T47D (cell line): Measurements from ENCODE around the gene MROH7.
A peak's percentile ranks its signal among the peaks of the same experiment; 100 is the strongest.

ENCODE experiments used
- DNase-seq, 2 experiments: peaks; one replicate each; pipeline versions ENCODE4 v3.0.0 to v3.0.0-alpha.2; 2011 to 2012; ENCODE audit warnings: low read depth in 1 of 2, low spot score in 1 of 2
- JUND ChIP-seq: IDR thresholded peaks from 2 replicates; pipeline ENCODE4 v1.6.1; 2012; ENCODE audit warnings: low read depth
- in situ Hi-C: cut with HindIII; loops from 2 replicates; pipeline ENCODE4 v1.10.0; 2016; ENCODE audit warnings: low sequenced_read_pairs, low pct_unique_long_range_greater_than_20kb

Gene MROH7

GRCh38 chr1:54699936-54700525 is 58.4 kb downstream of the MROH7 start:
- in situ Hi-C loops: no loop called here
- no peak for TF ChIP-seq JUND
- DNase-seq: no peak

DNA sequence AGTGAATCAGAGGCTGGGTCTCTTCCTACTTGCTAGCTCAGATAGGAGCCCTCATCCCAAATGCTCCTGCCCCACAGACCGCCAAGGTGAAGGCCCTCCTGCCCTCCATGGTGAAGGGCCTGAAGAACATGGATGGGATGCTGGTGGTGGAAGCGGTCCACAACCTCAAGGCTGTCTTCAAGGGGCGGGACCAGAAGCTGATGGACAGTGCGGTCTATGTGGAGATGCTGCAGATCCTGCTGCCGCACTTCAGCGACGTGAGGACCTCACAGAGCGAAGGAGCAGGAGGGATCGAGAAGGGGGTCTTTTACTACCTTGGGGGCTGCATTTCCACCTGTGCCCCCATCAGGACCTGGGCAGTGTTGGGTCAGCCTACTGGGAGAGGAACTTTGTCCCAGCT is 59.5 kb downstream of the MROH7 start:
- in situ Hi-C loops: no loop called here
- DNase-seq: no peak

DNA sequence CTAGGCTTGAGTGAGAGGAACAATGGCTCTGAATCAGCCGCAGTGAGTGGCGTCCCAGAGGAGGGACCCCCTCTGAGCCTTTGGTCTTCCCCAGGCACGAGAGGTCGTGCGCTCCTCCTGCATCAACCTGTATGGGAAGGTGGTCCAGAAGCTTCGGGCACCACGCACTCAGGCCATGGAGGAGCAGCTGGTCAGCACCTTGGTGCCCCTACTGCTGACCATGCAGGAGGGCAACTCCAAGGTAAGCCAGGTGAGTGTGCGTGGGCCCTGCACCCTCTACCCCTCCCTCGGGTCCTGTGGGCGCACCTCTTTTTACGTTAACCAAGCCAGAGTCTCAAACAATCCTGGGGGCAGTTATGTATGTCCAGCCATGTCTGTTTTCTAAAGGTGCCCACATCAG is 60.4 kb downstream of the MROH7 start:
- in situ Hi-C loops: no loop called here
- no peak for TF ChIP-seq JUND
- no peak for DNase-seq

More for the DNA sequence above, 59.5 kb downstream of the MROH7 start:
- no peak for TF ChIP-seq JUND

DNA sequence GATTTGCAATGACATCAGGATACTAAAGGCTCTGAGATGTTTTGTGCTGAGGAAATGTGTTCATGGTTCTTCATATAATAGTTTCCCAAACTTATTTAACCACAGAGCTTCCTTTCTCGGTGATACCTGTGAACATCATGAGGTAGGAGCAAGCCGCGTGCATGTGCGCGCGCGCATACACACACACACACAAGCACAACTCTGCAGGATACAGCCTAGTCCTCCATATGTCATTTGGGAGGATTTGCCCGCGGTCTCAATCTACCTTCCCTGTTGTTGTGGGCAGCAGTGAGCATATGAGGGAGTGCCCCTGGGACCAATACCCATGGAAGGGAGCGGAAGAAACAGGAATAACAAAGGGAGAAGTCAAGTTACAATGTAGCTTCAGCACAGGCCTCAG is 61.9 kb downstream of the MROH7 start:
- no peak for TF ChIP-seq JUND
- DNase-seq: no peak
- in situ Hi-C loops: no loop called here

DNA sequence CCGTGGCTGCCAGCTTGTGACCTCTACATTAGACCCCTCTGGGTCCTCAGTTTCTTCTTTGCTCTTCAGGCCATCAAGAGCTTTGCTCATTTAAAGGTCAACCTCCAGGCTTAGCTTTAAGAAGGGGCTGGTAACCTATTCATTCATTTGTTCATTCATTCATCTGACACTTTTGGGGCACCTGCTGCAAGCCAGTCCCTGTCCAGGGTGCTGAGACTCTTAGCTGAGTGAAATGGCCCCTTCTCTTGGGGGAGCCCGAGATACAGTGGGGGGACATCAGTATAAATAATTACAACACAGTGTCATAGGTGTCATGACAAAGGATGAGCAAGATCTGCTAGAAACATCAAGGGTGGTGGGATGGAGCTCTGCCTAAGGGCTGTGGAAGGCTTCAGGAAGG is 63.6 kb downstream of the MROH7 start:
- no peak for TF ChIP-seq JUND
- in situ Hi-C loops: no loop called here

DNA sequence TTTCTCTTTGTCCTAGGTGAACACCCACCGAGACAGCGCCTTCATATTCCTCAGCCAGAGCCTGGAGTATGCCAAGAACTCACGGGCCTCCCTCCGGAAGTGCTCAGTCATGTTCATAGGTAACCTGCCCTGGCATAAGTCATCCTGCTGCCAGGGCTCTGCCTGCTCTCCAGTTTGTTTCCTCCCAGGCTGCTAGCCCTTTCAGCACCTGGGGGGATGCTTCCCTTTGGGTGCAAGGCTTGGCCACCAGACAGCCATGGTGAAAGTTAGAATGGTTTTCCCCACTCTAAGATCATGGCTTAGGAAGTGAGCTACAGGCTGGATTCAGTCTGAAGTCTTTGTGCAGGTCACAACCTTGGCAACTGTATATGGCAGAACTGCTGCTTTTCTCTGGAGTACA is 64.8 kb downstream of the MROH7 start:
- in situ Hi-C loops: no loop called here
- no peak for DNase-seq
- TF ChIP-seq JUND: no peak

More for the DNA sequence above, 63.6 kb downstream of the MROH7 start:
- peak in 1 of 2 experiments; percentile 19 for DNase-seq

DNA sequence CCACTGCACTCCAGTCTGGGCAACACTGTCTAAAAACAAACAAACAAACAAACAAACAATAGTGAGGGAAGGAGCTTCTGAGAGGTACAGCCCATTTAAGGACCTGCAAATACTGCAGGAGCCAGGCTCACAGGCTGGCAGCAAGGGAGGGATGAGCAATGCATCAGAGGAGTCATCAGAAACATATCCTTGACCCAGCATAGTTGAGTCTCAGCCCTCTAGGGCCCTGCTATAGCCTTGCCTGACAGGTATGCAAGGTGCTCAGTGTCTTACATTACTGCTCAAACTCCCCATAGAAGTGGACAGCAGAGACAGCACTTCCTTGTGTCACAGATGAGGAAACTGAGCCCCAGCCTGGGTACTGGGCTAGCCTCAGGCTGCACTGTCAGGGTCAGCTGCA is 66.8 kb downstream of the MROH7 start:
- no peak for TF ChIP-seq JUND
- in situ Hi-C loops: no loop called here
- no peak for DNase-seq

DNA sequence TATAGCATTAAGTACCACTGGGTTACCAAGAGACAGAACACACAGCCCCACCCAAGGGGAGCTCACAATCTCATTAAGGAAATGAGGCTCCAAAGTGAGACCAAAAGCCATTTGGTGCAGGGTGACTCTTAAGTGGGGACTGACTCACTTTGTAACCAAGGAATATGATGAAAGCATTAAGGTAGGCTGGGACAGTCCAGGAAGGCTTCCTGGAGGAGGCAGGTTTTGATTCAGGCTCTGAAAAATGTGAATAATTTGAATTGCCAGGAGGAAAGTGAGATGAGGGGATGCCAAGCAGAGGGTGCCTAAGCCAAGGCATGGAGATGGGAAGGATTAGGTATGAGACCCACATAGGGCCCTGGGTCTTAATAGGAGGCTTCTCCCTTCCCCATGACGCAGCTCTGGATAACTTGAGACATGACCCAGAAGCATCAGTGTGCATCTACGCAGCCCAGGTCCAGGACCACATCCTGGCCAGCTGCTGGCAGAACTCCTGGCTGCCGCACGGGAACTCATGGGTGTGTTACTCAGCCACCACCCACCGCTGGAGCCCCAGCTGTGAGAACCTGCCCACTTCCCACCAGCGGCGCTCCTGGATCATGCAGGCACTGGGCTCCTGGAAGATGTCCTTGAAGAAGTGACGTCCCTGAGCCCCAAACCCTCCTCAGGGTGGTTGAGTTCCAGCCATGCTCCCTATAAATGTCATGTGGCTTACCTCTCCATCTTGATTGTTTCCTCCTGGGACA is 68.1 kb downstream of the MROH7 start:
- DNase-seq: no peak
- no peak for TF ChIP-seq JUND
- in situ Hi-C loops: no loop called here

DNA sequence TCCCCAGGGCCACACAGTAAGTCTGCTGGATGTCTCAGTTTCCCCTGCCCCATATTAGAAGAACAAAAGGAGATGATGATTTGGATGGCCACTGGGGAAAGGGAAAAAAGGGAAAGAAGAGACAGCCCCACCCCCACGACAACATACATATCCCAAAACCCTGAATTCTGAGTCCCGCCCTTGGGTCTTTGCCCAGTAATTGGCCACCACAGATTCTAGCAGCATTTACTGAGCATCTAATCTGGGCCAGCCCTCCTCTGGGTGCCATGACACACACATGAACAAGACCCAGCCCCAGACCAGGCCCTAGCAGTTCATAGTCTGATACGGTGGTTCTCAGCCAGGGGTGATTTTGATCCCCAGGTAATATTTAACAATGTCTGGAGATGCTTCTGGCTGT is 68.8 kb downstream of the MROH7 start:
- in situ Hi-C loops: no loop called here
- TF ChIP-seq JUND: no peak
- DNase-seq: no peak

GRCh38 chr1:54710841-54711240 is 69.3 kb downstream of the MROH7 start:
- in situ Hi-C loops: no loop called here
- DNase-seq: no peak
- TF ChIP-seq JUND: no peak

GRCh38 chr1:54711536-54711935 is 70.0 kb downstream of the MROH7 start:
- in situ Hi-C loops: no loop called here
- no peak for DNase-seq

GRCh38 chr1:54714881-54715492 is 73.4 kb downstream of the MROH7 start:
- in situ Hi-C loops: no loop called here
- no peak for DNase-seq
- no peak for TF ChIP-seq JUND

More at GRCh38 chr1:54711536-54711935, 70.0 kb downstream of the MROH7 start:
- TF ChIP-seq JUND: no peak
